Ectodermal cell (in vitro differentiated cells): ENCODE data around the gene PHKB.

Experiments used
- H3K27ac ChIP-seq: 2 replicates; pipeline ENCODE4 v1.7.0; 2013; ENCODE audit warnings: mild to moderate bottlenecking, low read depth, low read length; ENCODE audit not compliant: insufficient read depth, poor library complexity, severe bottlenecking
- H3K27me3 ChIP-seq: 2 replicates; pipeline ENCODE4 v1.7.0; 2013; ENCODE audit warnings: mild to moderate bottlenecking, low read length; ENCODE audit not compliant: insufficient read depth, control insufficient read depth, poor library complexity, severe bottlenecking
- H3K36me3 ChIP-seq: one replicate; pipeline ENCODE4 v1.7.0; 2013; ENCODE audit warnings: low read length; ENCODE audit not compliant: control insufficient read depth, insufficient read depth
- H3K4me1 ChIP-seq: one replicate; pipeline ENCODE4 v1.7.0; 2013; ENCODE audit warnings: low read length; ENCODE audit not compliant: control insufficient read depth, insufficient read depth
- H3K4me3 ChIP-seq: 2 replicates; pipeline ENCODE4 v1.7.0; 2013; ENCODE audit warnings: low read depth, low read length, control low read depth; ENCODE audit not compliant: insufficient read depth
- H3K9me3 ChIP-seq: 2 replicates; pipeline ENCODE4 v1.7.0; 2013; ENCODE audit warnings: mild to moderate bottlenecking, low read length, moderate library complexity; ENCODE audit not compliant: control insufficient read depth
- WGBS, 2 experiments: methylation state at CpG; one replicate each; pipeline ENCODE4 v1.1.7; 2013; ENCODE audit warnings: missing lambda C conversion rate in 2 of 2; 5-methylcytosine and 5-hydroxymethylcytosine counted together

Gene PHKB

DNA sequence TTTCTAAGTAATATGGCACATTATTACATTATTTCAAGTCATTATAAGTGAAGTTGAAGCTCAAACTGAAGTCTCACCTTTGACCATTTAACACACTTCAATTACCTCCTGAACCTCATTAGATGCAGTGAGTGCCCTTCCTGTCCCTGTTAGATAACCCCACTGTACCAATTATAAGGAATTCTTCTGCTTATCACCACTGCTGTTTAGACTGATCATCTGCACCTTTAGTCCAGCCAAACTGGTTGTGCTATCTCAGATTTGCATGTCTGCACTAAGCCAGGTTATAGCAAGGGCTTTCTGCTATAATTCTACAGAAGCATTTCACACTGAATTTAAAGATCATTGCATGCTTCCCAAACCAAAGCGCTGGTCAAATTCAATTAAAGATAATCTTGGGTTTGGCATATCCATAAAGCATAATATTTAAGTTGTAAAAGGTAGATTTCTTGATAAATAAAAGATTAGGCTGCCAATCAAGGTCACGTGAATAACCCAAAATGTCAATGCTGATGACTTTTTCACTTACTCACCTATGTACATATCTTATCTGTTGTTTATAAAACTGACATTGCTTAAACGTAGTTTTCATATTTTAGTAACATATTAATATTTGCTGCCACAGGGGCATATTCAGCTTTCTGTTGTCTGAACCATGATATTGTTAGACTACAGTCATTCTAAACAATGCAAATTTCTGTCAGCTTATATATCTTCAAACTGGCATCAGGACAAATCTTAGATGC lies 12.1 kb upstream of the PHKB start:
- H3K9me3 ChIP-seq = no peaks in the 10 kb centered on the region
- 87% methylated on average over 2 of the region's 3 CpGs; no CpG with 5 or more reads in 1 of the 2 experiments for WGBS, 2 experiments
- no peaks in the 10 kb centered on the region for H3K36me3 ChIP-seq
- no peaks in the 10 kb centered on the region for H3K27me3 ChIP-seq
- no peak overlapping the region for H3K4me3 ChIP-seq
- no peaks in the 10 kb centered on the region for H3K4me1 ChIP-seq
- H3K27ac ChIP-seq = no peak overlapping the region

- no peak overlapping the region for H3K4me3 ChIP-seq
- 94 to 95% methylated on average over 2 of the region's 3 CpGs for WGBS, 2 experiments
- no peaks in the 10 kb centered on the region for H3K36me3 ChIP-seq
- H3K4me1 ChIP-seq = no peaks in the 10 kb centered on the region
- H3K9me3 ChIP-seq = no peaks in the 10 kb centered on the region
- H3K27me3 ChIP-seq = no peaks in the 10 kb centered on the region
- no peak overlapping the region for H3K27ac ChIP-seq
Measured at GRCh38 chr16:47449788-47450187, 11.3 kb upstream of the PHKB start.

- H3K36me3 ChIP-seq = no peaks in the 10 kb centered on the region
- whole genome bisulfite sequencing, 2 experiments = 89 to 98% methylated on average over 2 of the region's 2 CpGs
- H3K27ac ChIP-seq = no peak overlapping the region
- no peaks in the 10 kb centered on the region for H3K27me3 ChIP-seq
- no peak overlapping the region for H3K4me3 ChIP-seq
- no peaks in the 10 kb centered on the region for H3K4me1 ChIP-seq
- no peaks in the 10 kb centered on the region for H3K9me3 ChIP-seq
Measured at GRCh38 chr16:47458331-47458730, 2.8 kb upstream of the PHKB start.

- no peaks in the 10 kb centered on the region for H3K36me3 ChIP-seq
- peak overlapping the region; percentile 84 for H3K4me3 ChIP-seq
- H3K27me3 ChIP-seq = no peaks in the 10 kb centered on the region
- no peaks in the 10 kb centered on the region for H3K4me1 ChIP-seq
- 91 to 95% methylated on average over 1 of the region's 1 CpG for WGBS, 2 experiments
- no peaks in the 10 kb centered on the region for H3K9me3 ChIP-seq
- H3K27ac ChIP-seq = no peak overlapping the region
Measured at GRCh38 chr16:47459603-47460002, 1.5 kb upstream of the PHKB start.

GRCh38 chr16:47460359-47460710 lies 796 bp upstream of the PHKB start:
- Histone ChIP-seq H3K27ac (peak overlapping the region; percentile 99), H3K36me3 (no peaks in the 10 kb centered on the region), H3K27me3 (no peaks in the 10 kb centered on the region), H3K9me3 (no peaks in the 10 kb centered on the region), H3K4me3 (peak overlapping the region; percentile 84), H3K4me1 (no peaks in the 10 kb centered on the region)
- whole genome bisulfite sequencing, 2 experiments = 11 to 12% methylated on average over 4 of the region's 4 CpGs

GRCh38 chr16:47461598-47462266 lies 601 bp downstream of the PHKB start:
- Histone ChIP-seq H3K4me1 (no peaks in the 10 kb centered on the region), H3K27ac (peak overlapping the region; percentile 99), H3K9me3 (no peaks in the 10 kb centered on the region), H3K36me3 (no peaks in the 10 kb centered on the region), H3K27me3 (no peaks in the 10 kb centered on the region), H3K4me3 (peak overlapping the region; percentile 84)
- 15 to 17% methylated on average over 17 of the region's 17 CpGs for WGBS, 2 experiments

DNA sequence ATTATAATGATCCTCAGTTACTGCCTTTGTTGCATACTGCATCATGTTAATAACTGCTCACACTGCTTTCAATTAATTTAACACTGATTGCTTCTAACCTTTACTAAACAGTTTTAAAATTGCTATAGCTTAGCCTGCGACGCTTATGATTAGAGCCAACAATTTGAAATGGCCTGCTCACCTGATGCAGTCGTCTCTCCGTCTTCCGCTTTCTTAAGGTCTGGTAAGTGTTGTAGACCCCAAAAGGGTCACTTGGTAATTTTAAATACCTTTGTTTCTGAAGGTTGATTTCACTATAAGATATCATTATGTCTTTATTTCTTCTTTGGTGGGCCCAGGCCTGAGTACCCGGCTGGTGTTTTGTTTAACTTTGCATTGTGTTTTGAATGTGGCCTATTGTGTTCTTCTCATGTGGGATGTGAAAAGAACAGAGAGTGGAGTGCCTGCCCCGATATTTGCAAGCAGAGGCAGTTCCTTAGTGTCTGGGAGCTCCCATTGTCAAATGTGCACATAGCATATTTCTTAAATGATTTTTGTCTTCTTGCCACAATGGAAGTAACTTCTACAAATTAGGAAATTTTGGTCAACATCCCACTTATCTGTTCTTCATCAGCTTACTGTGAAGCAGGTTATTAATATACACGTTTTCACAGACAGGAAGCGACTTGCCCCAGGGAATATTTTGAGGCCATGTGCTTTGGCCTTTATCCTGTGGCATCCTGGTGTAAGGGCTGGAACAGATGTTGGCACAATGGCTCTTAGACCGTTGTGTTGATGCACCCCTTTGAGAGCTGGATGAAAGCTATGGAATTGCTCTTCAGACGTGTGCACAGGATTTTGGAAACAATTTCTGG lies 2.9 kb downstream of the PHKB start:
- no peak overlapping the region for H3K27ac ChIP-seq
- H3K4me3 ChIP-seq = no peak overlapping the region
- H3K4me1 ChIP-seq = no peaks in the 10 kb centered on the region
- no peaks in the 10 kb centered on the region for H3K36me3 ChIP-seq
- 81 to 82% methylated on average over 11 of the region's 11 CpGs for WGBS, 2 experiments
- H3K9me3 ChIP-seq = no peaks in the 10 kb centered on the region
- no peaks in the 10 kb centered on the region for H3K27me3 ChIP-seq

GRCh38 chr16:47465919-47466630 lies 4.9 kb downstream of the PHKB start:
- Histone ChIP-seq H3K27me3 (no peaks in the 10 kb centered on the region), H3K4me1 (no peaks in the 10 kb centered on the region), H3K9me3 (no peaks in the 10 kb centered on the region), H3K4me3 (no peak overlapping the region), H3K27ac (no peak overlapping the region), H3K36me3 (no peaks in the 10 kb centered on the region)
- 91 to 93% methylated on average over 2 of the region's 2 CpGs for WGBS, 2 experiments

DNA sequence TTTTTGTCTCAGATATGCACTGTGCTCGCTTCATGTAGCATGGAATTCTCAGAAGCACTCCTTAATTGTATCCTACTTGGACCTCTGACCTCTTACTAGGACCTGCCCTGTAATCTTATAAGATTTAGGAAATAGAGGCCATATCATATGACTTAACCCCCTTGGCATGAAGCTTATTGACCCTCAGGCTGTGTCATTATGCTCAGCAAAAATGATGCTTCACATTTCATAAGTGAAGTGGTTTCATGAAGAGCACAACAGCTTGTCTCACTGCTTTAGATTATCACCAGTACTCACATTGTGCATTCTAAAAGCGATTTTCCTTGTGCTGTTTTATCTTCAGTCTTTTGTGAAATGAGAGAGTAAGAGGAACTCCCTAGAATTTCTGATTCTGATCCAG lies 6.4 kb downstream of the PHKB start:
- no peaks in the 10 kb centered on the region for H3K27me3 ChIP-seq
- H3K4me3 ChIP-seq = no peak overlapping the region
- H3K27ac ChIP-seq = no peak overlapping the region
- WGBS, 2 experiments = 95 to 100% methylated on average over 1 to 2 of the region's 2 CpGs
- no peaks in the 10 kb centered on the region for H3K9me3 ChIP-seq
- H3K36me3 ChIP-seq = no peaks in the 10 kb centered on the region
- no peaks in the 10 kb centered on the region for H3K4me1 ChIP-seq
